GM18870 (cell line): ENCODE data around the gene PLEKHF1.

Experiments used
- ATAC-seq: cut with Tn5 transposase; IDR thresholded peaks from one replicate; pipeline ENCODE4 v1.9.1; 2021; ENCODE audit warnings: moderate library complexity; ENCODE audit not compliant: unreplicated experiment

The PLEKHF1 gene

GRCh38 chr19:29724746-29725145, 59.5 kb downstream of the PLEKHF1 start:
- no peak for ATAC-seq
